ENCODE measurements around the gene BSG. TPM values are rescaled to one million over a fixed set of nuclear protein-coding genes. Genes with fewer than 3 reads are reported as not detected.

Gene BSG
- total and polyA plus RNA-seq, 2 of the 4 experiments (the other 2 are of a cell fraction): 130 to 698 TPM

DNA sequence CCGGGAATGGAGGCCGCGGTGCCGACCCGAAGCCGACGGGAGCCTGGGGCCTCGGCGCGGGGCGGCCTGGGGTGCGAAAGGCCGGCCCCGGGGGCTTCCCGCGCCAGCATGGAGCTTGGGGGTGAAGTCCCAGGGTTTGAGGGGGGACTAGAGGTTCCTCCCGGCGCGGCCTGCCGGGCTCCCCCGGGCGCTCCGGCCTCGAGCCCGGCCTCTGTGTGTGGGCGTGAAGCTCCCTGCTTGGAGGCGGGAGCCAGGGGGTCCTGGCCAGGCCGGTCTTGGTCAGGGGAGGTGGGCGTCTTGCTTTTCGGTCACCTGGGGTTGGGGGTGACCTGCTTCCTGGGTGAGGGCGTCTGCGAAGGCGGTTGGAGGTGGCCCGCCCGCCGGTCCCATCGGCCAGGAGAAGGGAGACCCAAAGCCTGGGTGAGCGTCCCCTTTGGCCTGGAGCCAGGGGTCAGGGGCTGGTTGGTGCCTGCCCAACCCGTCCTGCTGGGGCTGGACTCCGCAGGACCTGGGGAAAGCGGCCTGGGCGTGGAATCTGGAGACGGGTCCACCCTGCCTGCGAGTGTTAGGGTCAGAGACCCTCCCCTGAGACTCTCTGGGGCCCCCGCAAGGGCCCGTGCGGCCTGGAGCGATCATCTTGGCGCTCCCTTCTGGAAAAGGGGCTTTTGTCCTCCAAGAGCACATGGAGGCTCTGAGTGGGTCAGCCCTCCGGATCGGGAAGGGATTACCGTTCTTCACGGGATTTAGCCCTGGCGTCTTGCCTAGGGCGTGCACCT is 535 bp downstream of the BSG start:
- CTCF ChIA-PET: no interaction called here
- intact Hi-C loops (cut with micrococcal nuclease): no loop called here
- H4K20me1 ChIP-seq (ENCODE audit: insufficient read depth, low read length): peaks cover 49% of the 10 kb centered on the region

More for the DNA sequence above, 535 bp downstream of the BSG start:
- Histone ChIP-seq H3K27me3 (ENCODE audit: control insufficient read depth, insufficient read depth, low read length) (no peaks in the 10 kb centered on the region), H3K4me1 (ENCODE audit: control insufficient read depth, insufficient read depth, low read length) (peaks cover 26% of the 10 kb centered on the region), H3K79me1 (ENCODE audit: low read depth in 1 of 2, low read length in 2 of 2) (peaks cover 0 to 48% of the 10 kb centered on the region in 2 experiments; a peak in 2 of 4 replicates), H4K91ac (ENCODE audit: insufficient read depth, low read depth, low read length) (peak overlapping the region; percentile 47; the same call in 1 of the 2 replicates), H2AK5ac (ENCODE audit: low read depth, low read length) (peak overlapping the region; percentile 74), H4K5ac (ENCODE audit: low read depth, low read length) (no peak overlapping the region), H3K56ac (ENCODE audit: extremely low read depth, insufficient read depth, low read length) (0 out of 2 replicates have a peak overlapping the region, but pooled peaks have one; percentile 4), H2BK20ac (ENCODE audit: low read depth, low read length) (no peak overlapping the region), H3K27ac (ENCODE audit: insufficient read depth, low read length) (peak overlapping the region; percentile 70), H3K9me1 (ENCODE audit: insufficient read depth, low read length) (peaks cover 11% of the 10 kb centered on the region; the same call in 1 of the 2 replicates), H3K9ac (ENCODE audit: low read depth, low read length) (peak overlapping the region; percentile 66), H3K9me3 (ENCODE audit: control insufficient read depth, insufficient read depth, low read length) (no peaks in the 10 kb centered on the region), H3K23ac (ENCODE audit: low read depth, low read length) (peak overlapping the region; percentile 79), H2AFZ (replicated peaks; ENCODE audit: low read length, poor library complexity) (peak overlapping the region; percentile 90), H2BK5ac (ENCODE audit: low read depth, low read length, poor library complexity, severe bottlenecking) (peak overlapping the region; percentile 59), H4K8ac (ENCODE audit: low read depth in 2 of 2, low read length in 2 of 2) (peak overlapping the region; percentile 50 to 77; a peak in 1 of 4 replicates), H3K36me3 (ENCODE audit: control insufficient read depth, insufficient read depth, low read length) (no peaks in the 10 kb centered on the region), H2BK15ac (ENCODE audit: low read depth, low read length) (no peak overlapping the region), H3K18ac (ENCODE audit: low read depth, low read length) (no peak overlapping the region), H3K4me3 (ENCODE audit: insufficient read depth, low read depth, low read length) (peak overlapping the region; percentile 72), H3K4ac (ENCODE audit: low read depth, low read length) (peak overlapping the region; percentile 71), H3K14ac (replicated peaks; ENCODE audit: low read depth, low read length) (peak overlapping the region; percentile 58), H2BK120ac (ENCODE audit: low read depth, low read length) (no peak overlapping the region), H2AK9ac (replicated peaks; ENCODE audit: low read depth, low read length, poor library complexity) (peak overlapping the region; percentile 99), H3K4me2 (ENCODE audit: low read depth, low read length) (peak overlapping the region; percentile 93)
- BruUV-seq (replicated peaks): no TSS peak
- ATAC-seq (ENCODE audit: low read depth) (peak; percentile 12), DNase-seq (peak; percentile 56)
- WGBS, 2 experiments (ENCODE audit: extremely low coverage in 2 of 2, insufficient read length in 1 of 2): 0% methylated on average over 11 of the region's 55 CpGs; no CpG with 5 or more reads in 1 of the 2 experiments
- dilution Hi-C loops (cut with HindIII; ENCODE audit: low sequenced_read_pairs, unreplicated experiment): no loop called here
- in situ Hi-C loops (cut with MboI; ENCODE audit: low sequenced_read_pairs): no loop called here
- TF ChIP-seq SMC3 (IDR thresholded peaks at IDR 0.05; ENCODE audit: low read depth, low read length) (no peak), MXI1 (IDR thresholded peaks at IDR 0.05; ENCODE audit: borderline replicate concordance, low read depth, low read length) (peak; percentile 78; the same call in 1 of the 2 replicates)
- POLR2A ChIA-PET (ENCODE audit: unreplicated experiment): no interaction called here
